ENCODE measurements around the gene SLC43A1.

SLC43A1 gene

DNA sequence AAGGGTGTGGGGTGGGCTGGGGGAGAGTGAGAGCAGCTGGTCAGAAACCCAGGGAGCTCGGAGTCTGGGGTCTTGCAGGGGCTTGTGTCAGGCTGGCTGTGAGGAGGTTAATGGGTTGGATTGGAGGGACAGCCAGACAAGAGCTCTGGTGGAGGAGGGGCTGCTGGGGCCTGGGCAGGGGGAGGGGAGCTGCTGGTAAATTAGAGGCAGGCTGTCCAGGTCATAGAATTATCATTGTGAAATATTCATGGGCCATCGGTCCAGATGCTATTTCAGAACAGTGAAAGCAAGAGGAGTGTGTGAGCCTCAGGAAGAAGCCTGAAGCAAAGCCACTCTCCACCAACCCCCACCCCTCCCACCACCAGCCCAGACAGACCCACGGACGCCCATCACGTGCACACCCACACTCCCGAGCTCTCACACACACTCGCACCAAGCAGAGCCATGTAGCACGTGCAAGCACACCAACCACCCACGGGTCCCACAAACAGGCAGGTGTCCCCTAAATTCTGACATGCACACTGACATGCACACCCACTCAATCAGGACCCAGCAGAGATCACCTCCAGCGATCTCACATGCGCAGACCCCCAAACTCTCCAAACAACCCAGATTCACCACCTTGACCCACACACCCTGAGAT is 36.4 kb downstream of the SLC43A1 start:
- no peak for DNase-seq (ENCODE audit: low spot score)

DNA sequence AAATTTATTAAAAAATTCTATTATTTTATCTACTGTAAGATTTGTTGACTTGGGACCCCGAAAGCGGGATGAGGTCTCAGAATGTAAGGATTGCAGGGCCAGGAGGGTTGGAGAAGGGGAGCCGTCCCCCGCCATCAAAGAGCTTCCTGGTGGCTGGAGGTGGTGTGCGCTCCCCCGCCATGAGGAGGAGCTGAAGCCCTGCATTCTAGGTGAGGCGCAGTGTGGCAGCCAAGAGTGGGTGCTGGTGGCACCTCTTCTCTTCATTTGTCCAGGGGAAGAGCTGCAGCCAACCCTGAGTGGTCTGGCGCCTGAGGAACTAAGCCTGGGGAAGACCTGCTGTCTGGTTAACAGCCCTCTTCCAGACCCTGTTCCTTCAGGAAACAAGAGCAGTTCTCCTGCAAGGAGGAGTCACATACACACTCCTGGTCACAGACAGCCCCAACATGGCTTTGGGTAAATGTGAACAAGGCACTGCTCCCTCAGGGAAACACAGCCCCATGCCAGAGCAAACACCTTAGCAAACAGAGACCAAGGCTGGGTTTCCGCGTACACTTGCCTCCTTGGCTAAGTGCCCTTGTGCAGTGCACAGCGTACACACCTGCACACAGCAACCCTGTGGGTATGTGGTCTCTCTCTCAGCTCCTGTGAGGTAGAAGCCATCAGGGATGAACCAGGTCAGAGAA is 37.9 kb downstream of the SLC43A1 start:
- DNase-seq (ENCODE audit: low spot score): no peak

- DNase-seq (ENCODE audit: low spot score): peak; percentile 82
Observed at GRCh38 chr11:57476757-57477506, 38.6 kb downstream of the SLC43A1 start.

DNA sequence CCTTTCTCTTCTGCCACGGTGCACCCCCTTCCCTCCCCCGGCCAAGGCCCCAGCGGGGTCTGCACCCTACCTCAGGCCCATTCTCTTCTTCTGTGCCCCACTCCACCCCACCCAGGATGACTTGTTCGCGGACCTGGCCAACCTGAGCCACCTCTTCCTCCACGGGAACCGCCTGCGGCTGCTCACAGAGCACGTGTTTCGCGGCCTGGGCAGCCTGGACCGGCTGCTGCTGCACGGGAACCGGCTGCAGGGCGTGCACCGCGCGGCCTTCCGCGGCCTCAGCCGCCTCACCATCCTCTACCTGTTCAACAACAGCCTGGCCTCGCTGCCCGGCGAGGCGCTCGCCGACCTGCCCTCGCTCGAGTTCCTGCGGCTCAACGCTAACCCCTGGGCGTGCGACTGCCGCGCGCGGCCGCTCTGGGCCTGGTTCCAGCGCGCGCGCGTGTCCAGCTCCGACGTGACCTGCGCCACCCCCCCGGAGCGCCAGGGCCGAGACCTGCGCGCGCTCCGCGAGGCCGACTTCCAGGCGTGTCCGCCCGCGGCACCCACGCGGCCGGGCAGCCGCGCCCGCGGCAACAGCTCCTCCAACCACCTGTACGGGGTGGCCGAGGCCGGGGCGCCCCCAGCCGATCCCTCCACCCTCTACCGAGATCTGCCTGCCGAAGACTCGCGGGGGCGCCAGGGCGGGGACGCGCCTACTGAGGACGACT is 39.3 kb downstream of the SLC43A1 start:
- peak; percentile 56 for DNase-seq (ENCODE audit: low spot score)

GRCh38 chr11:57475671-57476046 is 39.8 kb downstream of the SLC43A1 start:
- DNase-seq (ENCODE audit: low spot score): no peak

GRCh38 chr11:57475191-57475590 is 40.3 kb downstream of the SLC43A1 start:
- DNase-seq (ENCODE audit: low spot score): no peak

DNA sequence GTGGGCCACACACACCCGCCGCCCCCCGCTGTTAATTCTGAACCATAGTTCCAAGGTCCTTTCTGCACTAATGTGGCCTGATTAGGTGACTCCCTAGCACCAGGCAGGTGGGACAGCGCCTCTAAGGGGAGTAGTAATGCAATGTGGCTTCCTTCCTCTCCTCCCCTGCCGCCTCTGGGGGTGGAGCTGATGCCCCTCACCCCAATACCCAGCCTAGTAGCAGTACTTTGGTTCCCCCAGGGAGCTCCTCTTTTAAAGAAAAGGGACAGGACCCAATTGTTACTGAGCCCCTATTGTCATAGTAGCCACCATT is 40.7 kb downstream of the SLC43A1 start:
- no peak for DNase-seq (ENCODE audit: low spot score)

- DNase-seq (ENCODE audit: low spot score): no peak
Observed at GRCh38 chr11:57474017-57474802, 41.3 kb downstream of the SLC43A1 start.

- DNase-seq (ENCODE audit: low spot score): no peak
Observed at GRCh38 chr11:57473285-57473841, 42.1 kb downstream of the SLC43A1 start.

- no peak for DNase-seq (ENCODE audit: low spot score)
Observed at GRCh38 chr11:57471496-57471895, 44.0 kb downstream of the SLC43A1 start.

DNA sequence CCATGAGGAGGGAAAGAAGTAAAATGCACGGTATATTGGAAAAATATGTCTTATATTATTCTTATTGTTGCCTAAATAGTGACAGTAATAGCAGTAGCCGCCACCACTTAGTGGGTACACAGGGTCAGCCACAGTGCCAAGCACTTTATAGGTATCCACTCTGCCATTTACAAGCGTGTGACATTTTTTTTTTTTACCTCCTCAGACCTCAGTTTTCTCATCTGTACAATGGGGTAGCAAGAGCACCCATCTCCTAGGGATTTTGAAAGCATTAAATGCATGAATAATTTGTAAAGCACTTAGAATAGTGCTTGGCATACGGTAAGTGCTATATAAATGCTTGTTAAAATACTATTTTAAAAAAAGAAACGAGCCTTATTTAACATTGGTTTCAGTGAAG is 46.2 kb downstream of the SLC43A1 start:
- DNase-seq (ENCODE audit: low spot score): no peak

DNA sequence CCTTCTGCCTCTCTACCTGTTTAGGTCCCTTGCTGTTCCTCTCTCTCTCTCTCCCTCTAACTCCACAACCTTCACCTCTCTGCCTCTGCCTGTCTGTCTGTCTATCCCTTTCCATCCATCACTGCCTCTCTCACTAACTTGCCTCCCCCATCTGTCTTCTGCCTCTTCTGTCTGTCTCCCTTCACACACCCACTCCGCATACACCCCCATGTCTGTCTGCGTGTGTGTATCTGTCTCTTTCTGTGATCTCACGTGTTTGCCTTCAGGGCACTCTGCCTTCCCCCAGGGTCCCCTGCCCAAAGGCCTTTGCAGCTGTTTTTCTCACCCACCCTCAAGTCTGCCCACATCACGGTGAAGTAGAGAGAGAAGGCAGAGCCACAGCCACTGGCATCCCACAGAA is 47.2 kb downstream of the SLC43A1 start:
- no peak for DNase-seq (ENCODE audit: low spot score)

GRCh38 chr11:57467508-57468157 is 47.9 kb downstream of the SLC43A1 start:
- DNase-seq (ENCODE audit: low spot score): no peak

- DNase-seq (ENCODE audit: low spot score): no peak
Observed at GRCh38 chr11:57466680-57467079, 48.8 kb downstream of the SLC43A1 start.

DNA sequence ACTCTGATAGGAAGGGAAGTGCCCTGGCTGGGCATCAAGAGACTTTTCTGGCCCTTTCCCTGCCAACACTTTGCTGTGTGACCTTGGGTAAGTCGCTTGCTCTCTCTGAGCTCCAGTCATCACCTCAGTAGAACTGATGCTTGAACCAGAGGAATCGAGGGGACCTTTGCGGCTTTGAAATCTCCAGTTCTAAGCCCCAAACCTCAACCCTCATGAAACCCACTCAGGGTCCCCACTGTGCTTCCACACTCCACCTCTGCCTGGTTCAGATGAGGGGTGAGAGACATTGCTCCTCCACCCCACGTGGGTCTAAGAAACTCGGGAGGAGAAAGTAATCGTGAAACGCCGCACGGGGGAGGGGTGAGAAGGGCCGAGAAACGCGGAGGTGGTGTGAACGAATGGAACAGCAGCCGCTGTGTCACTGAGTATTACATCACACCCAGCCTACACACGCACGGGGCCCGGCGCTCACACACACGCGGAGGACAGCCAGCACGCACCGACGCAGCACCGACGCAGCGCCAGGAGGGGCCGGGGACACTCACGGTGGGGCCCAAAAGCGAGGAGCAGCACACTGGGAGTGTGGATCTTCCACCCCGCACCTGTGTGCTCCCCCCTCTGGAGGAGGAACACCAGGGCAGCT is 50.8 kb downstream of the SLC43A1 start:
- DNase-seq (ENCODE audit: low spot score): no peak

- DNase-seq (ENCODE audit: low spot score): no peak
Observed at GRCh38 chr11:57463671-57464538, 51.6 kb downstream of the SLC43A1 start.

DNA sequence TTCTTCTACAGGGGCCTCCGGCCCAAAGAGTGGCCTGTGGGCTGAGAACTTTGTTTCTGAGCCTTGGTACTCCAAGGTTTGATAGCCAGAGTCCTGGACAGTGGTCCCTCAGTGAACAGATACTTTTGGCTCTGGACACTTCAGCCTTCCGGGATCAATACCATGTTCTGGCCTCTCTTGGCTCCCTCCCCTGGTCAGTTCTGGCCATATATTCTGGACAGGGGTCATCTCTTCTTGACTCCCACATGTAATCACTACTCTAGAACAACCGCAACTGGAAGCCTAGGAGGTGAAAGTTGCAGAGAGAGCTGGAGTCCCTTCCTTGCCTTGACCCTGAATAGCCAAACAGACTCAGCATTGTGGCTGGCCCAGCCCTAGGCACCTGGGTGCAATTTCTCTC is 52.9 kb downstream of the SLC43A1 start:
- DNase-seq (ENCODE audit: low spot score): no peak

DNA sequence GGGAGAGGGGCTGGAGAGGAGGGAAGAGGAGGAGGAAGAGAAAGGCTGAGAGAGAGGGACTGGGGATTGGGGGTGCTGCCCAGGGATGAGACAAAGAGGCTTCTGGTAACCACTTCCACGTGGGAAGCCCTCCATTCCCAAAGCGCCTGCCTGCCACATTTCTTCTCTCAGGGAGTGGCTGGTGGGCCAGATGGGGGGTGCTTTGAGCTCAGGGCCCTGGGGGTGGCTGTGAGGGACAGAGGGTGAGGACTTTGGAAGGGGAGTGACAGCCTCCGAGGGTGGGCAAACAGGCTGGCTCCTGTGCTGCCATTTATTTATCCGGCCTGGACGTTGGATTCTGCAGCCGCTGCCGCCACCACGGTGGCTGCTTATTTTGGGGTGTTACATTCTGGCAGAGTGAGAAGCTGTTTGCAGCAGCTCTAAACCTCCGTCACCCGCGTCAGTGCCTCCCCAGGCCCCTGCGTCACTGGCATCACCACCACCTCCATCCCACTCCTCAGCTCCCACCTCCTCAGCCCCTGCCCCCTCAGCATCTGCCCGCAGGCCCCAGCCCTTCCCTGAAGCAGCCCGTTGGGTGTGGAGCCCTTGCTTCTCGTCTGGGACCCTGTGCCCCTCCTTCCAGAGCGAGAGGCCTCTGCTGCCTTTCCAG is 53.5 kb downstream of the SLC43A1 start:
- DNase-seq (ENCODE audit: low spot score): no peak
